GM13976 (cell line): ENCODE measurements around the gene NOSTRIN.
A peak's percentile ranks its signal among the peaks of the same experiment; 100 is the strongest.
"Not testable (repeated sequence)": the region's sequence is repeated elsewhere in the genome, so short reads cannot be mapped to it uniquely, and the experiment has no call there.

Experiments
- DNase-seq: peaks from one replicate; pipeline ENCODE4 v3.0.0; 2012; ENCODE audit warnings: low spot score
- in situ Hi-C: fragments of 300-500 bp; cut with MboI; formaldehyde crosslinking; loops from one replicate; pipeline ENCODE4 v1.12.0; 2022; ENCODE audit warnings: low sequenced_read_pairs, mixed read lengths, inconsistent platforms; ENCODE audit not compliant: unreplicated experiment
- TF ChIP-seq, protein P1 (sequence below): IDR thresholded peaks from 2 replicates; pipeline ENCODE4 v1.5.1; 2012; ENCODE audit warnings: borderline replicate concordance, mild to moderate bottlenecking; ENCODE audit not compliant: insufficient read depth; ENCODE audit errors: extremely low read depth, missing control alignments, control extremely low read depth

The NOSTRIN gene

GRCh38 chr2:168766600-168766999 lies 35.8 kb upstream of the NOSTRIN start:
- TF ChIP-seq, protein P1, sequence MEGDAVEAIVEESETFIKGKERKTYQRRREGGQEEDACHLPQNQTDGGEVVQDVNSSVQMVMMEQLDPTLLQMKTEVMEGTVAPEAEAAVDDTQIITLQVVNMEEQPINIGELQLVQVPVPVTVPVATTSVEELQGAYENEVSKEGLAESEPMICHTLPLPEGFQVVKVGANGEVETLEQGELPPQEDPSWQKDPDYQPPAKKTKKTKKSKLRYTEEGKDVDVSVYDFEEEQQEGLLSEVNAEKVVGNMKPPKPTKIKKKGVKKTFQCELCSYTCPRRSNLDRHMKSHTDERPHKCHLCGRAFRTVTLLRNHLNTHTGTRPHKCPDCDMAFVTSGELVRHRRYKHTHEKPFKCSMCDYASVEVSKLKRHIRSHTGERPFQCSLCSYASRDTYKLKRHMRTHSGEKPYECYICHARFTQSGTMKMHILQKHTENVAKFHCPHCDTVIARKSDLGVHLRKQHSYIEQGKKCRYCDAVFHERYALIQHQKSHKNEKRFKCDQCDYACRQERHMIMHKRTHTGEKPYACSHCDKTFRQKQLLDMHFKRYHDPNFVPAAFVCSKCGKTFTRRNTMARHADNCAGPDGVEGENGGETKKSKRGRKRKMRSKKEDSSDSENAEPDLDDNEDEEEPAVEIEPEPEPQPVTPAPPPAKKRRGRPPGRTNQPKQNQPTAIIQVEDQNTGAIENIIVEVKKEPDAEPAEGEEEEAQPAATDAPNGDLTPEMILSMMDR: no peak
- DNase-seq: no peak
- in situ Hi-C loops: no loop called here

GRCh38 chr2:168767258-168767657 lies 35.2 kb upstream of the NOSTRIN start:
- in situ Hi-C loops: no loop called here
- DNase-seq: no peak
- TF ChIP-seq, protein P1: no peak

GRCh38 chr2:168768357-168768756 lies 34.1 kb upstream of the NOSTRIN start:
- DNase-seq, in situ Hi-C loops: not testable (repeated sequence)

GRCh38 chr2:168770796-168771195 lies 31.6 kb upstream of the NOSTRIN start:
- in situ Hi-C loops: loop anchor here (10.0 kb wide), 1 partner anchor 144 kb away; no protein-coding TSS in a partner anchor
- DNase-seq: no peak
- TF ChIP-seq, protein P1: no peak

DNA sequence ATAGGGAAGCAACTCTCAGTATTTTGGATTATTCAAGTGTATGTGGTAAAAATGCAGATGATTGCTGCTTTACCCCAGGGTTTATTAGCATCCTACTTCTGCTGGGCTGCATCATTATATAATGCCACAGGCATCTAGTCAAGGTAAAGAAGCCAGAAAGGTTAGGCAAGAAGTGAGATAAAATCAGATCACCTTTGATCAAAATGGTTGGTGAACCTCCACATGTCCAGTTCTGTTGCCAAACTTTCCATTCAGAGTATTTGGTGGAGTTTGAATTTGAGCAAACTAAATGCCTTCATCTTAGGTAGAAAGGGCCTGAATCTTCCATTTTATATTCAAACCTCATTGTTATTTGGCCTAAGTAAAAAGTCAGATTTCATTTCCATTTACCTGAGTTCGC lies 29.7 kb upstream of the NOSTRIN start:
- TF ChIP-seq, protein P1: no peak
- DNase-seq: no peak
- in situ Hi-C loops: loop anchor here (10.0 kb wide), 1 partner anchor 142 kb away; no protein-coding TSS in a partner anchor

DNA sequence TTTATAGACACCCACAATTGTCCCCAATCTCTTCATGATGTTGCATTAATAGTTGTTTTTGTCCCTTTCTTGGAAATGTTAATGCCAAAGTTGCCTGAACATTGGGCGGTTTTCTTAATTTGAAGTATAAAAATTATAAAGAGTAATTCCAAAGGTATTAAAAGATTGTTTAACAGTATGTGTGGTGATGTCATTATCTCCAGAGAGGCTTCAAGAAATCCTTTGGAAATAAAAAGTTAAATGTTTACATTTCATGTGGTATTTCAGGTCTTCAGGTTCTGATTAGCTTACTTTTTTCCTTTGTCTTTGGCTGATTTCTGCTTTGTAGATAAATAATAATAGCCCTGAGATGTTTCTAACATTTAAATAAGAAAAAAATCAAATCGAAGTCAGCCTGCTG lies 29.3 kb upstream of the NOSTRIN start:
- TF ChIP-seq, protein P1: no peak
- in situ Hi-C loops: loop anchor here (10.0 kb wide), 1 partner anchor 142 kb away; no protein-coding TSS in a partner anchor
- no peak for DNase-seq

DNA sequence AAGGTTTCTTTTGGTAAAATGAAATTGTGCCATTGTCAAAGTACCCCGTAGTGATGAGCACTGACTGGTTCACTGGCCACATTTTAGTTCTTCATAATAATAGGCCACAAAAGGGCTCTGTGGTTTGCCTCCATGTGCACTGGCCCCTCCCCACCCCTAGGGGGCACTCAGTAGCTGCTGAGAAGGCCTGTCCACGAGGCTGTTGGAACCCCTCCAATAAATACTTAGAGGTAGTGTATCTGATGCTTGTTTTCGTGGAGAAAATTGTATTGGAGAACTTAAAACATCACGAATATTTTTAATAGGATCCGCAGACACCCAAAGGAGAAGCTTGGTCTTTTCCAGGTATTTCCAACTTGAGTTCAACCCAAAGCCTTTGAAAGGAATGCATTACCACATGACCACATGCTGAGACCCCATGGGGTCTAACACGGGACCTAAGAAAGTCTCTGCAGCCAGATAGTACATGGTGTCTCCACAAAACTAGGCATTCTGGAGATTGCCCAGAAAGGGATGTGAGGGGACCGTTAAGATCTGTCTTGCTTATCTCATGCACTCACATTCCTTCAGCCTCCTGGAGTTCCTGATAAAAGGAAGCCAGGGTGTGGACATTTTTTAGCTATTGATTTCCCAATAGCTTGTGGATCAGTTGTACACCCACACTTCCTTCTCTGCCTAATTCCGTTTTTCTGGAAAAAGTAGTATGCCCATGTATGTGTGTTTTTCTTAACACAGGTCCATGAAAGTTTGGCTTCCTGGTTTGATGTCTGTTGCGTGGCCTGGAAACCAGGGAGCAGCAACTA lies 28.5 kb upstream of the NOSTRIN start:
- peak; percentile 31 for DNase-seq
- in situ Hi-C loops: loop anchor here (10.0 kb wide), 1 partner anchor 141 kb away; no protein-coding TSS in a partner anchor
- TF ChIP-seq, protein P1: peak; percentile 53
